SU-DHL-6 (cell line): ENCODE data around the gene SCAPER.

Experiments
- H2AFZ ChIP-seq: fragments of 200-600 bp; sonication (generic); 2 replicates; pipeline ENCODE4 v1.6.1; 2014; ENCODE audit warnings: low read depth, mild to moderate bottlenecking, moderate library complexity, mixed read lengths, antibody characterized with exemption, low read length; ENCODE audit not compliant: severe bottlenecking
- H3F3A ChIP-seq: fragments of 200-600 bp; shearing (Covaris generic); 2 replicates; pipeline ENCODE4 v1.6.0; 2016; ENCODE audit warnings: antibody characterized with exemption, mild to moderate bottlenecking; ENCODE audit not compliant: insufficient read depth
- H3K27ac ChIP-seq: fragments of 200-600 bp; sonication (generic); 2 replicates; pipeline ENCODE4 v1.5.1; 2016; ENCODE audit warnings: low read depth, mild to moderate bottlenecking, low read length, moderate library complexity, mixed read lengths
- H3K27me3 ChIP-seq: fragments of 200-600 bp; sonication (generic), shearing (Covaris generic); 2 replicates; pipeline ENCODE4 v1.6.0; 2014; ENCODE audit warnings: mild to moderate bottlenecking, low read length
- H3K36me3 ChIP-seq: fragments of 200-600 bp; sonication (generic); 2 replicates; pipeline ENCODE4 v1.6.1; 2014; ENCODE audit warnings: mild to moderate bottlenecking, low read length, mixed read lengths
- H3K4me2 ChIP-seq: fragments of 300-600, 200-600 bp; shearing (Covaris generic), sonication (generic); 2 replicates; pipeline ENCODE4 v1.6.0; 2014; ENCODE audit warnings: low read length, low read depth, mild to moderate bottlenecking; ENCODE audit not compliant: poor library complexity, severe bottlenecking
- H3K4me3 ChIP-seq: fragments of 200-600 bp; sonication (generic); 2 replicates; pipeline ENCODE4 v1.5.1; 2014; ENCODE audit warnings: antibody characterized with exemption, low read length, mild to moderate bottlenecking, mixed read lengths; ENCODE audit not compliant: insufficient read depth, poor library complexity, severe bottlenecking
- H3K79me2 ChIP-seq: fragments of 200-600 bp; sonication (generic); 2 replicates; pipeline ENCODE4 v1.6.1; 2014; ENCODE audit warnings: mild to moderate bottlenecking, low read length, moderate library complexity; ENCODE audit not compliant: insufficient read depth
- H3K9ac ChIP-seq: fragments of 200-600 bp; sonication (generic); 2 replicates; pipeline ENCODE4 v1.7.0; 2014; ENCODE audit warnings: mild to moderate bottlenecking, low read length
- H3K9me2 ChIP-seq: fragments of 200-600 bp; sonication (generic); replicated peaks from 2 replicates; pipeline ENCODE4 v1.6.1; 2014; ENCODE audit warnings: low read length; ENCODE audit not compliant: insufficient read depth
- H3K9me3 ChIP-seq: fragments of 200-600 bp; sonication (generic); 2 replicates; pipeline ENCODE4 v1.6.1; 2014; ENCODE audit warnings: low read length, mixed read lengths; ENCODE audit not compliant: insufficient read depth
- H4K20me1 ChIP-seq: fragments of 200-600 bp; sonication (generic); 2 replicates; pipeline ENCODE4 v1.6.1; 2014; ENCODE audit warnings: low read depth, mild to moderate bottlenecking, antibody characterized with exemption, low read length, moderate library complexity, mixed read lengths
- EZH2phosphoT487 ChIP-seq: fragments of 200-600 bp; sonication (generic), shearing (Covaris generic); conservative IDR thresholded peaks from 2 replicates; pipeline ENCODE4 v1.6.1; 2018; ENCODE audit warnings: mild to moderate bottlenecking, antibody characterized with exemption, low read length, moderate library complexity, mixed read lengths
- TF ChIP-seq, protein P1 (sequence below): fragments of 200-600 bp; sonication (generic); IDR thresholded peaks from one replicate; pipeline ENCODE4 v1.5.1; 2017; ENCODE audit warnings: antibody characterized with exemption, mild to moderate bottlenecking, low read length, moderate library complexity; ENCODE audit not compliant: insufficient read depth, poor library complexity, severe bottlenecking

Gene SCAPER

DNA sequence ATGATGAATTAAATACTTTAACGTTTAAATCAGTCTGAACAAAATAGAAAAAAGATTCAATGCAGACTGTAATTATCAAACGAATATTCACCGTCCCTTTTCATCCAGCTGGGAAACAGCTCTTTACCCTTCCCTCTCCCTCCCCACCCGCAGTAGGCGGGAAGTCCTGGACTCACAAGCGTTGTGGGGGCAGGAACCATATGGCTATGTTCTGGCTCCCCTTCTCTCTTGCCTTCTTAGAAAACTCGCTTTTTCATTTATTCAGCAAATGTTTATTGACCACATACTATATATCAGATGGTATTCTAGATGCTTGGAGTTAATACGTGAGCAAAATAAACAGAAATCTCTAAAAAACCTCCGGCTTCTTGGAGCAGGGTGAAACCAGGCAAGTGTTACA, 715 bp upstream of the SCAPER start:
- H3K9me3 ChIP-seq = no peaks in the 10 kb centered on the region
- H3F3A ChIP-seq = peaks cover 15% of the 10 kb centered on the region
- H3K4me2 ChIP-seq = peak overlapping the region; percentile 58
- H3K79me2 ChIP-seq = no peaks in the 10 kb centered on the region
- H3K27me3 ChIP-seq = no peaks in the 10 kb centered on the region
- no peaks in the 10 kb centered on the region for H4K20me1 ChIP-seq
- H3K4me3 ChIP-seq = no peak overlapping the region
- peak overlapping the region; percentile 65 for H3K9ac ChIP-seq
- H3K9me2 ChIP-seq = no peaks in the 10 kb centered on the region
- H2AFZ ChIP-seq = peak overlapping the region; percentile 97
- no peaks in the 10 kb centered on the region for H3K36me3 ChIP-seq
- TF ChIP-seq EZH2phosphoT487 = no peak
- TF ChIP-seq, protein P1, sequence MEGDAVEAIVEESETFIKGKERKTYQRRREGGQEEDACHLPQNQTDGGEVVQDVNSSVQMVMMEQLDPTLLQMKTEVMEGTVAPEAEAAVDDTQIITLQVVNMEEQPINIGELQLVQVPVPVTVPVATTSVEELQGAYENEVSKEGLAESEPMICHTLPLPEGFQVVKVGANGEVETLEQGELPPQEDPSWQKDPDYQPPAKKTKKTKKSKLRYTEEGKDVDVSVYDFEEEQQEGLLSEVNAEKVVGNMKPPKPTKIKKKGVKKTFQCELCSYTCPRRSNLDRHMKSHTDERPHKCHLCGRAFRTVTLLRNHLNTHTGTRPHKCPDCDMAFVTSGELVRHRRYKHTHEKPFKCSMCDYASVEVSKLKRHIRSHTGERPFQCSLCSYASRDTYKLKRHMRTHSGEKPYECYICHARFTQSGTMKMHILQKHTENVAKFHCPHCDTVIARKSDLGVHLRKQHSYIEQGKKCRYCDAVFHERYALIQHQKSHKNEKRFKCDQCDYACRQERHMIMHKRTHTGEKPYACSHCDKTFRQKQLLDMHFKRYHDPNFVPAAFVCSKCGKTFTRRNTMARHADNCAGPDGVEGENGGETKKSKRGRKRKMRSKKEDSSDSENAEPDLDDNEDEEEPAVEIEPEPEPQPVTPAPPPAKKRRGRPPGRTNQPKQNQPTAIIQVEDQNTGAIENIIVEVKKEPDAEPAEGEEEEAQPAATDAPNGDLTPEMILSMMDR = no peak
- no peak overlapping the region for H3K27ac ChIP-seq

DNA sequence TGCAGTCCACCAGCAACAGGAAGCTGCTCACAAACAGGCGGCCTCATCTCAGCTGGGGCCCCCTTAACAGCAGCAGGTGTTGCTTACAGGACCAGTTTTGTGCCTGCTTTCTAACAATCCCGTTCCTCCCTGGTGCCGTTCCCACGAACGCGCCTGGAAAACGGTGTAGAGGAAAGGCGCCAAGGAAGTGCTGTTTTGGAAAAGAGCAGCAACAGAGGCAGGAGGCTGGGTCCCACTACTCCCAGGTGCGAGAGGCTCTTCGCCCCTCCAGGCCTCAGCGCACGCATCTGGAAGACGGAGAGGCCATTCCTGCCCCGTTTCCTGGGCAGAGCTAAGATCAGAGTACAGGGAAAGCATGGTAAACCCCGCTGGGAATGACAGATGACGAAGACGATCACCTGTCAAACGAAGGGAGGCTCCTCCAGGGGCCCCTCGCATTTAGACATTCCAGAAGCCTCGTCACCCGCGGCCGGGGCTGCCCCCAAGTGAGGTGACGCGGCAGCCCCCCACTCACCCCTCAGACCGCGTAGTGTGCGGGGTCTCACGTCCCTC, 603 bp downstream of the SCAPER start:
- Histone ChIP-seq H3K9ac (peak overlapping the region; percentile 65), H3F3A (peaks cover 15% of the 10 kb centered on the region), H3K27me3 (no peaks in the 10 kb centered on the region), H4K20me1 (no peaks in the 10 kb centered on the region), H3K9me2 (no peaks in the 10 kb centered on the region), H2AFZ (peak overlapping the region; percentile 70), H3K4me2 (peak overlapping the region; percentile 58), H3K27ac (no peak overlapping the region), H3K36me3 (no peaks in the 10 kb centered on the region), H3K4me3 (peak overlapping the region; percentile 52), H3K9me3 (no peaks in the 10 kb centered on the region), H3K79me2 (no peaks in the 10 kb centered on the region)
- TF ChIP-seq EZH2phosphoT487 = no peak
- TF ChIP-seq, protein P1 = no peak

DNA sequence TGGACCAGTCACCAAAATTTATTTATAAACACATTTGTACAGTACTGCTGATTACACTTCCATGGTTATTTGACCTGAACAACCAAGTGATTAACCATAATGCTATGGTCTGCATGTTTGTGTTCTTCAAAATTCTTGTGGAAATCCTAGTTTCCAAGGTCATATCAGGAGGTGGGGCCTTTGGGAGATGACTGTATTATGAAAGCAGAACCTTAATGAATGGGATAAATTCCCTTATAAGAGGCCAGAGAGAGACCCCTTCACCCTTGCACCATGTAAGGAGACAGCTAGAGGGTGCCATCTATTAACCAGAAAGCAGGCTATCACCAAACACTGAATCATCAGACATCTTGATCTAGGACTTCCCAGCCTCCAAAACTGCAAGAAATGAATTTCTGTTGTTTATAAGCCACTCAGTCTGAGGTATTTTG, 1.9 kb downstream of the SCAPER start:
- H3K27ac ChIP-seq = no peak overlapping the region
- no peak overlapping the region for H3K4me3 ChIP-seq
- no peaks in the 10 kb centered on the region for H3K79me2 ChIP-seq

More for the DNA sequence above, 1.9 kb downstream of the SCAPER start:
- Histone ChIP-seq H3K27me3 (no peaks in the 10 kb centered on the region), H2AFZ (no peak overlapping the region), H4K20me1 (no peaks in the 10 kb centered on the region), H3K36me3 (no peaks in the 10 kb centered on the region), H3F3A (peaks cover 15% of the 10 kb centered on the region), H3K9me2 (no peaks in the 10 kb centered on the region), H3K9ac (no peak overlapping the region), H3K4me2 (no peak overlapping the region), H3K9me3 (no peaks in the 10 kb centered on the region)
- TF ChIP-seq EZH2phosphoT487 = no peak
- TF ChIP-seq, protein P1 = peak; percentile 35
